Fibroblast of skin of right biceps (primary cell): ENCODE data around the gene MPRIP.

Experiments
- DNase-seq: peaks from one replicate; pipeline ENCODE4 v3.0.0-alpha.2; 2013

MPRIP gene

DNA sequence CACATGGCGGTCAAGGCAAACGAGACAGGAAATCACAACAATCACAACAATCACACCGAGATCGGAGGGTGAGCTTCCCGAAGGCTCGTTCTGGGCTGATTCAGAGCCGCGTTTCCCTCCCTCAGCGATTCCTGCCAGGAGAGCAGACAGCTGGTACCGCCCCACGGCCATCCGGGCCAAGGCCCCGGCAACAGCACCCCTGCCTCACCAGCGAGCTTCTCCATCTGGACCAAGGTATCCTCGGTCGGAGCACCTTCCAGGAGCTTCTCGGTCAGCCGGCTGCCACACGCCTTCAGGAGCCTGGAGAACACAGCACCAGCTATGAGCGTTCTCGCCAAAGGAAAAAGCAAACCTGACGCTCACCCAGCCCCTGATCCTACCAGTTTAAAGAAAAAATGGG, 179.1 kb downstream of the MPRIP start:
- no peak for DNase-seq

DNA sequence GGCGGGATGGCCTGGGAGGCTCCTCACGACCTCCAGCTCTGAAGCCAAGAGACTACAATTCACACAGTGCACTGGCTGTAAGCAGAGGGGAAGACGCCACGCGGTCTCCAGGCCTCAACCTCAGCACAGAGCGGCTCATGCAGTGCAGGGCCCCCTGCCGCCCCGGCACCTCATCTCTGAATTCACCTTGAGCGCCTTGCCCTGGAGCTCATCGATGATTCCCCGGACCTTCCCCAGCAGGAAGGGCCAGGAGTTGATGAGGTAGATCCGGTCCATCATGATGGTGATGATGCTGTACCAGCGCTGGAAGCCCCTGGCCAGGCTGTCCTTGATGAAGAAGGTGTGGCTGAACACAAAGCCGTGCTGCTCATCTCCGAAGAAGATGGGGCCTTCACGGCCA, 181.5 kb downstream of the MPRIP start:
- DNase-seq, result no peak

DNA sequence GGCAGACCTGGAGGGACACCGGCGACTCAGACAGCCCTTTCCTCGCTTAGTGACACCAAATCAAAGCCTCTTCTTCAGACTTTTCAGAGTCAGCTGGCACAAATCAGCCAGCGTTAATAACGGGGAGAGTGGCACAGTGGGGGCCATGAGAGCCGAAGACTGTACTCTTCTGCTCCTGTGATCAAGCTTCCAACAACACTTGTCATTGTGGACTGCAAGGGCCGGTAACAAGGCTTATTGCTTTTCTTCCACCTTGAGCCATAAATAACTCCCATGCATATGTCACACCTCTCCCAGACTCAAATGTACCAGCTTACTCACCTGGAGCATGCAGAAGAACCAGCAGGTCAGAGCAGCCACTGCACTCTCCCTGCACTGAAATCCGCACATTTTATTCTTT, 181.9 kb downstream of the MPRIP start:
- no peak for DNase-seq

DNA sequence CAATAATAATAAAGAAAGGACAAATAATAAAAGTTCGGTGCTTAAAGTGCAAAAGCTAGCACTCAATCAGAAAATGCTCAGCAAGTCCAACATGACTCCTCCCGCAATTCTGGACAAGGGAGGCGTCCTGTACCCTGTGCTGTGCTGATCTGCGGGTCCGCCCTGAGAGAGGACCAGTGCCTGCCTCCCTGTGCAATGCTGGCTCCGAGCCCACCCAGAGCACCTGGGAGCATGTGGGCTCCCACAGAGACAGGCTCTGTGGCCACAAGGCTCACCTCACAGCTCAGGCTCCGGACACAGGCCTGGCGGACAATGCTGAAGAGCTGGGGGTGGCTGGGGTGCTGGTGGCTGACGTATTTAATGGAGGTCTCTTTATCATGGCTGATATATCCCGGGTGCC, 183.6 kb downstream of the MPRIP start:
- no peak for DNase-seq

DNA sequence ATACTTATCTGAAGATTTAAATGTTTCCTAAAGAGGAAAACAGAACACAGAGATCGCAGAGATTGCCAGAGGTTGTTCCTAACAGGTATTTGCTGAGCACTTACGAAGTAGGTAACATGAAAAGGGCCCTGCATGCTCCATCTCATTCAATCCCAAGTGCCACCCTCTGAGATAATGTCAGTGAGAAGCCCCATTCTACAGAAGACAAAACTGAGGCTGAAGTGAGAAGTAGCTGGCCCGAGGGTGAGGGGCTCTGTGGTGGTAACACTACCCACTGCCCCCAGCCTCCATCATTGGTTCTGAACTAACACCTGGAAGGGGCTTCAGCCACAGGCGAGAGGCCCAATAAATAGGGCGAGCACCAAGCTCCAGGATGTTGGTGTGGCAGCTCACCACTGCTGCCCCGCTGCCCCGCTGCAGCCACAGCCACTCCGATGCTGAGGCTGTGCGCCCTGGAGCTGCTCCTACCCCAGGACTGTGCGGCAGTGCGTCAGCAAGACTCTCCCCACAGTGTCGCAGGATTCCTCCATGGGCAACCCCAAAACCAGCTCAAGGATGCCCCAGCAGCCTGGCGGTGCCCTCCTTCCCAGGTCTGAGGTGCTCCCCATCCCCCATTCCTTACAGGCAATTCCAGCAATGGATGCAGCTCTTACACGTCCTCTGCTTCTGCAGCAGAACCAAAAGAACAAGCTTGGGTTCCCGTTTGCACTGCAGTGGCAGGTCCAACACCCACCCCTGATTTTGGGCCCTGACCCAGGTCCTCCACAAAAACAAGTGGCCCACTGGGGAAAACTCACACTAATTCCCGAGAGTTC, 184.4 kb downstream of the MPRIP start:
- DNase-seq, result no peak

DNA sequence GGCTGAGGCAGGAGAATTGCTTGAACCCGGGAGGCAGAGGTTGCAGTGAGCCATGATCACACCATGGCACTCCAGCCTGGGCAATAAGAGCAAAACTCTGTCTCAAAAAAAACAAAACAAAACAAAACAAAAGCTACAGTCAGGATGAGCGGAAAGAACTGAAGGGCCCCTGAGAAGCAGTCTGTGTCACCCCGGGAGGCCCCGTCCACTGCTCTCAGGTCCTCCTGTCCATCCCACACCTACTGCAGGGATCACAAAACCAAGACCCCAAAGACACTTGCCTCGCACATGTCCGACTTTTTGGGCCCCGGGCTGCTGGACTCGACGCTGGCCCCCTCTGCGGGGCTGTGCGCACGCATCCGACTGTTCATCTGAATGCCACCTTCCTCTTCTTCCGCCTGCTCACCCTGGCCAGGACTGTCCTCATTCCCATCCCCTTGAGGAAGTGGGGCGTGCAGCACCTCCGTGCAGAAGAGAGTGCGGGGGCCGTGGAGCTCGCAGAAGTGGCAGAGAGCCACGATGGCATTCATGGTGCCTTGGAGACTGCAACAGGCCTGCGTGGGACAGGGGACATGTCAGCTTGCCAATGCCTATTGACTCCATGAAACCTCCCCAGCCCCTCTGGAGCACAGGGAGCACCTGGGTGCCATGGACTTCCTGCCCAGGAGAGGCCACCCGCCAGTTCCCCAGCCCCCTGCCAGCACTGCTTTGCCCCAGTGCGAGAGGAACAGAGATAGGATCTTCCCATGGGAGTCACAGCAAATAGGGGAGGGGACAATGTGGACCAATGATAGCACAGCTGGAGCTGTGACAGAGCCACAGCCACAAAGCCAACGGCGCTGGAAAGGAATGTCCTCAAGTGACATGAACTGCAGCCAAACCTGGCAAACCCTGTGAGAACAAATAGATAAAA, 185.6 kb downstream of the MPRIP start:
- DNase-seq, result no peak

DNA sequence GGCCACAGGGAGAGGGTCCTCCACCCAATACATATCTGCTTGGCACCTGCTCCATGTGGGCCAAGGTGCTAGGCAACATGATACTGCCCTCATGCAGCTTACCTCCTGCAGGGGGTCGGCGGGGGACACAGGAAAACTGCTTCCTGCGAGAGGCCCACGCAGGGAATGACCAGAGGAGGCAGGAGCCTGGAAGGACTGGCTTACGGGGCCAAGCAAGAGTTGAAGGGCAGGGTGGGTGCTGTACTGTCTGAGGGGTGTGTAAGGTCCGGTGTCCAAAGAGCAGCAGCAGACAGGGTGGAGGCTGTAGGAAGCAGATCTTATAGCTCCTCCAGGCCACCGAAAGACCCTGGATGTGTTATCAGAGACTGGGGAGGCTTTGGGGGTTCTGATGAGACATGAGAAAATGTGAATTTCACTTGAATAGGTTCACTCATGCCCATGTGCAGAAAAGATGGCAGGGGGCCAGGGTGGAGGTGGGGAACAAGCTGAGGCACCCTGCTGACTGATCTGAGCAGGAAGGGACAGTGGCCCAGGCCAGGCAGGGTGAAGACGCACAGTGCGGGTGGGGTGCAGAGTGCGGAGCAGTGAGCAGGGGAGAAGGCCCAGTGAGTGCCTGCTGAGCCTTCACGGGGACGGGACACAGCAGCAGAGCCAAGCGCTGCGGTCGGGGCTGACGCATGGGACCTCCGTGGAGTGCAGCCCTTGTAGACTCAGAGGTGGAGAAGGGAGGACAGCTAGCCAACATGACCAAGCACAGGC, 186.4 kb downstream of the MPRIP start:
- DNase-seq, result no peak

DNA sequence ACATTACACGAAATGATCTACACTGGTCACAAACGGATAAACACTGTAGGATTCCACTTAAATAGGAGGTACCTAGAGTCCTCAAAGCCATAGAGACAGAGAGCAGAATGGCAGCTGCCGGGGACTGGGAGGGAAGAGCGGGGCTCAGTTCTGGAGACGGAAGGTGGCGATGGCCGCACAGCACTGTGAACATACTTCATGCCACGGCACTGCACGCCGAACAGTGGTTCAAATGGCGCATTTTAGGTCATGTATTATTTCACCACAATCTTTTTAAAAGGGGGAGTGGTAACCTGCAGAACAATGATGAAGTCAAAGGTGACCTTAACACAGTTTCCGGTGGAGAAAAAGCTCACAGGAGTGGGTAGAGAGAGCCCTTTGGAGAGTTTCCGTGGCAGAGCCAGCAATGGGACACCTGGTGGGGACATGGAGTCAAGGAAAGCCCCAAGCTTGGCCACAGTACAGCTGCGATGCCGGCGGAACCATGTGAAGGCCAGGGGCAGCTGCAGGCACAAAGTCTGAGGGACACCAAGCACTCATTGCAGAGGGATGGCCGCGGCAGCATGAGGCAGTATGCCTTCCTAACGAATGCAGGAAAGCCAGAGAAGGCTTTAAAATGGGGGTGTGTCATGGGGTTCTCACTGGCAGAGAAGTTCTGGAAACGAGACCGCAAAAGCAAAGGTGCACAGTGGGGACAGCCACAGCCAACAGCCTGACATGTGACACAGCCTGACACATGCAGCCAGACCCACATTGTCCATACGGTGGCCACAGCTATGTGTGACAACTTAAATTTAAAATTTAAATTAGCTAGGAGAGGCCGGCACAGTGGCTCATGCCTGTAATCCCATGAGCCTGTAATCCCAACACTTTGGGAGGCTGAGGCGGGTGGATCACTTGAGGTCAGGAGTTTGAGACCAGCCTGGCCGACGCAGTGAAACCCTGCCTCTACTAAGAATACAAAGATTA, 187.4 kb downstream of the MPRIP start:
- DNase-seq, result no peak

DNA sequence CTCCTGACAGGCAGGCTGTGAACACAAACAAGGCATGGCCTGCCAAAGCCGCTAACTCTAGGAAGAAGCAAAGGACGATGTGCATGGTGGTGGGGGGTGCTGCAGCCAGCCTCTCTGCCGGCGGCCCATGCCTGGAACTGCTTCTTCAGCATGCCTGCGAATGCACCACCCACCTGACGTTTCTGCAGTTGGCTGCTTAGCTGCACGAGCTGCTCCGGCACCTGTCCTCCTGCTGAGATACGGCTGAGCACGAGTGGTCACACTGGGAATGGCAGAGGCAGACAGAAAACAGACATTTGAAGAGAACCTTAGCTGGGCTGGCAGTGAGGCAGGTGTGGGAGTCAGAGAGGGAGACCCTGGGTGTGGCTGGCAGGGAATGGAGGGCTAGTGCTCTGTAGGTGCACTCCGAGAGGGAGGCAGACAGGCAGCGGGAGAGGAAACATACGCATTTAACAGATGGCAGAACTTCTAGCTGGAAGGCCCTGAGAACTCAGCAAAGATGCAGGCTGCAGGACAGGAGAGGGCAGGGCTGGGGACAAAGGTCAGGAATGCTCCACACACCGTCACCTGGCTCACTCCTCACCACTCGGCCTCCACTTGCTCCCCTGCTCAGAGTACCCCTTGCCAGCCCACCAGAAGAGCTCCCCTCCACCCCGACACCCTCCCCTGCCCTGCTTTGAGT, 189.5 kb downstream of the MPRIP start:
- DNase-seq, result no peak

DNA sequence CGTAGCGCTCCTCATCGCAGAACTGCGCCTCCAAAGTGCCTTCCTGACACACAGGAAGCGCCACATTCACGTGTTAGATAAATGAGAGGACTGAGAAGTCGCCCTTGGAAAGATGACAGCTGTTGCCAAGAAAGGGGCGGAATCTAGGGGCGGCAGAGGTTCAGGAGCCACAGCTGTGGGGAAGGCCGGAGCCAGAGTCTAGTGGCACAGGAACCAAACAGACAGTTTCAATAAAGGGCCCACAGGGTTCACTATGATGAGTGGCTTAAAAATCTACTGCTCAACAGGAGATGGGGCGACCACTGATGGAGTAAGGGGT, 190.0 kb downstream of the MPRIP start:
- DNase-seq, result no peak

DNA sequence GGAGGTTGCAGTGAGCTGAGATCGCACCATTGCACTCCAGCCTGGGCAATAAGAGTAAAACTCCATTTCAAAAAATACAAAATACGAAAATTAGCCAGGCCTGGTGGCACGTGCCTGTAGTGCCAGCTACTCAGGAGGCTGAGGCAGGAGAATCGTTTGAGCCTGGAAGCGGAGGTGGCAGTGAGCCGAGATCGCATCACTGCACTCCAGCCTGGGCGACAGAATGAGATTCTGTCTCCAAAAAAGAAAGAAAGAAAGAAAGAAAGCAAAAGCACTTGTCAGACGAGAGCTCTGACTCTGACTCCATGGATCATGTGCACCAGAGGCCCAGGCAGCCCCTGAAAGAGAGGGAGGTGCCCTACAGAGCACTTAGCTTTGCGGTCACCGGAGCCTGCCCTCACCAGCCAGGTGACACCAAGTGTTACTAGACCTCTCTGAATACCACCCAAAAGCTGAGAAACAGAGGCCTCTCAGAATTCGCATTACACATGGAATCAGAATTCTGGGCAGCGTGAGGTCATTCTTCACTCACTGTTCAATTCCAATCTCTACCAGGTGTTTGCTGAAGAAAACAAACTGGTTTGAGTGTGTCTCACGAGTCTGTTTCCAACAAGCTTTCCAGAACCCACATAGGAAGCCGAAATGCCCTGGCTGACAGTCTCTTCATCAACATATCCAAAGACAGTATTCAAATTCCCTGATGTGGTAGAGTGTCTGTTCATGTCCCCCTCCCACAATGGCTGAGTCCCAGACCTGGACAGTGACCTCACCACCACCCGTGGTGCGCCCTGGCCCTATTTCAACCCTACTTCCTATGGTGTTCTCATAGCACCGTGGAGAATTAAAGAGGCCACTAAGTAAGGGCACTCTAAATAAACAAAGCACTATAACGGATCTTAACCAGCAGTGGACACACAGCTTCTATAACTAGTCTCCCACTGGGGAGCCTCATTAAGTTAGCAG, 193.2 kb downstream of the MPRIP start:
- peak; percentile 15 for DNase-seq

DNA sequence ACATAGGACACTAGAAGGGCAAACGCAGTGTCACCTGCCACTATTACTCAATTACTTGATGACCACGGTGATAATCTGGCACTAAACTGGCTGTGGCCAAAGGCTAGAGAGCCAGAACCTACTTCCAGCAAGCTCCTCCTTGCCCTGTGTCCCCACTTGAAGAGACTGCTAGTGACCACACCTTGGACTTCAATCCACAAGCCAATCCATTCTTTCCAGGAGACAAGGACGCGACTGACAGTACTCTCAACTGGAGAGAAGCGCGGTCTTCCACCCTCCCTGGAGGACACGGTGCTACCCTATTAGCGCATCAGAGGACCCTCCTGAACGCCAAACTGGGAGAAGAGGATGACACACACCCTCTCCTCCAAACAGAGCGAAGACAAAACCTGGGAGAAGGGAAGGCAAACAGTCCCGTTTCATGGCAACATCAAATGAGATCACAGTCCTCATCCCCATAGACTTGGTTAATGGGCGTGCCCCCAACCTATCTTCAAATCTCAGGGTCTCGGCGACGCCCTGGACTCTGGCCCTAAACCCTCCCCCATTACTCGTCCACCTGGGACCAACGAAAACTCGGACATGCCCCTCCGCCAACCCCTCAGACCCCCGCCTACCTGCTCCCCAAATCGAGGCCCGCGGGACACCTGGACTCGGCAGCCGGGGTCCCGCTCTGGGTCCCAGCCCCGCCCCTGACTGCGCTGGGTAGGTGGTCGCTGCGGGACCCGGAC, 194.2 kb downstream of the MPRIP start:
- DNase-seq, result peak; percentile 37

DNA sequence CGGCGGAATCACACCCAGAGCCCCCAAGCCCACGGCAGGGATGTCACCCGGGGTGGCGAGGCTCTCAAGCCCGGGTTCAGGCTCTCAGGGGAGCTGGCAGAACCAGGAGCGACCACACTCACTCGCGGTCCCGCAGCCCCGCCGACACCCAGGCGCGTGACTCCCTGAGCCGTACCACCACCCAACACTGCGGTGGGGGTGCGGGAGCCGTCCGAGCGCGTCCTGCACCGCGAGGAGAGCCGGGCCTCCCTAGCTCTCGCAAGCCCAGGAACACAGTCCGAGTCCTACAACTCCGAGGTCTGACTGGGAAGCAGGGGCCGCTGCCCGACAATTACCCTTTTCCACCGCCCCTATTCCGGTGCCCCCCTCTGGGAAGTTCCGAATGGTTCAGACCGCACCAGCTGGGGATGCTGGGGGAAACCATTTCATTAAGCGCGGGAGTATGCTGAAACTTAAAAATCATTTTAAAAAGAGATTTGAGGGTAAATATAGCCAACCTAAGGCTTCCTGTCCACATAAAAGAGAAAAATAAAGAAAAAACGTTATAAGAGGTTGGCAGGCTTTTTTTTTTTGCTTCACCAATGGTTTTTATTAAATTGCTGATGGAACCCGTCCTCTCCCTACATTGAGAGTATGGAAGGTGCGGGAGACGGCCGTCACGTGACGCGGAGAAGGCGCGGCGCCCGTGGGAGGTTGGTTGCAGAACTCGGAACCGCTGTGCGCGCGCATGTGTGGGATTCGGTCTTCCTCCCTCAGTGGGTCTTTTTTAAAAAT, 195.0 kb downstream of the MPRIP start, which contains the start of gene FLCN:
FLCN (minus strand) TSS at position 143 of the 774 bp plus-strand sequence. CDS start 9,031 bp downstream, outside the sequence.
- DNase-seq, result peak; percentile 89

DNA sequence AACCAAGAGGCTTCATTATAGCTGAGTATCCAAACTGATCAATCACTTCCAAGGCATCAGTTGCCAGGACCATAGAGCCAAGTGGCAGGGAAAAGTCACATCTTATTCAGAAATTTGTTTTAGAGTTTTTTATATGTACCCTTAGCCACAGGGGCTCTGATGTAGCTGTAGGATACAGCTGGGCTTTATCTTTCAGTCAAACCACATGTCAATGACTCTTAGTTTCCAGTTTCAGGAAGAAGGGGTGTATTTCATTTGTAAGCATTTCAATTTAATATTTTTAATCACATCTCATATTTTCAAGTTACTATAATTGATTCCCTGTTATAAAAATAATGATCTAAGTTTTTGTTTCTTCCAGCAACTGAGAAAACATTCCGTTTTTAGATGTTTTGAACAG, 197.6 kb downstream of the MPRIP start:
- no peak for DNase-seq

DNA sequence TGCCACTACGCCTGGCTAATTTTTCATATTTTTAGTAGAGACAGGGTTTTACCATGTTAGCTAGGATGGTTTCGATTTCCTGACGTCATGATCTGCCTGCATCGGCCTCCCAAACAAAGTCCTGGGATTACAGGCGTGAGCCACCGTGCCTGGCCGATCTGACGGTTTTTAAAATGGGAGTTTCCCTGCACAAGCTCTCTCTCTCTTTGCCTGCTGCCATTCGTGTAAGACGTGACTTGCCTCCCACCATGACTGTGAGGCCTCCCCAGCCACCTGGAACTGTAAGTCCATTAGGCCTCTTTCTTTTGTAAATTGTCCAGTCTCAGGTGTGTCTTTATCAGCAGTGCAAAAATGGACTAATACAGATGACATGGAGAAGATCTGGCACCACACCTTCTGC, 199.4 kb downstream of the MPRIP start:
- DNase-seq, result no peak

DNA sequence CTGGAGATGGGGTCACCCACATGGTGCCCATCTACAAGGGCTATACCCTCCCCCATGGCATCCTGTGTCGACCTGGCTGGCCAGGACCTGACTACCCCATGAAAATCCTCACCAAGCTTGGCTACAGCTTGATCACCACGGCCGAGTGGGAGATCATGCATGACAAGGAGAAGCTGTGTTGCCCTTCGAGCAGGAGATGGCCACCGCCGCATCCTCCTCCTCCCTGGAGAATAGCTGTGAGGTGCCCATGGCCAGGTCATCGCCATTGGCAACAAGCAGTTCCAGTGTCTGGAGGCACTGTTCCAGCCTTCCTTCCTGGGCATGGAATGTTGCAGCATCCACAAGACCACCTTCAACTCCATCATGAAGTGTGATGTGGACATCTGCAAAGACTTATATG, 200.0 kb downstream of the MPRIP start:
- DNase-seq, result no peak
